WTC11 (cell line): ENCODE results near the gene SAPCD2. TPM values are rescaled to one million over a fixed set of nuclear protein-coding genes. Genes with fewer than 3 reads are reported as not detected.

Source experiments
- ATAC-seq: fragments of 200-7000 bp; cut with Tn5 transposase; 2 replicates; pipeline ENCODE4 v1.10.0; 2021; ENCODE audit warnings: mild to moderate bottlenecking, moderate library complexity
- CTCF ChIA-PET: fragments of 300-600 bp; sonication (Branson Sonifier 250); formaldehyde crosslinking; loops from one replicate; lab custom pipeline; 2021; ENCODE audit warnings: antibody characterized with exemption; lab: Charles Lee
- POLR2A ChIA-PET: fragments of 350-600 bp; sonication (Branson Sonifier 250); formaldehyde crosslinking; loops from one replicate; lab custom pipeline; 2021; ENCODE audit warnings: antibody characterized with exemption; lab: Charles Lee
- DNase-seq: peaks from one replicate; pipeline ENCODE4 v3.0.0; 2021; ENCODE audit warnings: low spot score
- H3K27ac Mint-ChIP-seq: 2 replicates; pipeline ENCODE4 v1.8.0; 2021; ENCODE audit warnings: mixed read lengths
- H3K27me3 Mint-ChIP-seq: 2 replicates; pipeline ENCODE4 v1.8.0; 2021; ENCODE audit warnings: low read depth, mild to moderate bottlenecking, moderate library complexity, mixed read lengths
- H3K36me3 Mint-ChIP-seq: 2 replicates; pipeline ENCODE4 v1.8.0; 2021; ENCODE audit warnings: mixed read lengths
- H3K4me1 Mint-ChIP-seq: 2 replicates; pipeline ENCODE4 v1.8.0; 2022; ENCODE audit warnings: mixed read lengths
- H3K4me3 Mint-ChIP-seq: 2 replicates; pipeline ENCODE4 v1.8.0; 2021; ENCODE audit warnings: mild to moderate bottlenecking, moderate library complexity, mixed read lengths
- H3K9me3 Mint-ChIP-seq: 2 replicates; pipeline ENCODE4 v1.8.0; 2021; ENCODE audit warnings: mixed read lengths
- ELF4 ChIP-seq: sonication (generic); formaldehyde crosslinking; IDR thresholded peaks from 2 replicates; pipeline ENCODE4 v1.8.1; 2022; ENCODE audit warnings: low read depth, mild to moderate bottlenecking, moderate library complexity, missing genetic modification reagents
- JAZF1 ChIP-seq: fragments of 250-450 bp; sonication (Bioruptor Pico); IDR thresholded peaks from 2 replicates; pipeline ENCODE4 v1.9.0; 2021; ENCODE audit warnings: moderate library complexity, mild to moderate bottlenecking, inconsistent platforms
- NR3C1 ChIP-seq: sonication (generic); formaldehyde crosslinking; conservative IDR thresholded peaks from 2 replicates; pipeline ENCODE4 v1.8.1; 2023; ENCODE audit warnings: low read depth, mild to moderate bottlenecking, missing genetic modification reagents
- RORB ChIP-seq: fragments of 250-450 bp; sonication (Bioruptor Pico); IDR thresholded peaks from 2 replicates; pipeline ENCODE4 v1.9.0; 2021; ENCODE audit warnings: mild to moderate bottlenecking
- TEAD4 ChIP-seq: sonication (generic); formaldehyde crosslinking; IDR thresholded peaks from 2 replicates; pipeline ENCODE4 v1.8.0; 2022; ENCODE audit warnings: mild to moderate bottlenecking, missing genetic modification reagents
- ZNF121 ChIP-seq: sonication (generic); formaldehyde crosslinking; IDR thresholded peaks from 2 replicates; pipeline ENCODE4 v1.8.0; 2023; ENCODE audit warnings: missing genetic modification reagents
- ZNF219 ChIP-seq: sonication (generic); formaldehyde crosslinking; IDR thresholded peaks from 2 replicates; pipeline ENCODE4 v1.8.0; 2023; ENCODE audit warnings: missing genetic modification reagents, mild to moderate bottlenecking, borderline replicate concordance
- ZNF232 ChIP-seq: sonication (generic); formaldehyde crosslinking; IDR thresholded peaks from 2 replicates; pipeline ENCODE4 v1.8.0; 2022; ENCODE audit warnings: mild to moderate bottlenecking, missing genetic modification reagents
- ZNF263 ChIP-seq: sonication (generic); formaldehyde crosslinking; IDR thresholded peaks from 2 replicates; pipeline ENCODE4 v1.8.1; 2022; ENCODE audit warnings: low read depth, mild to moderate bottlenecking, moderate library complexity, missing genetic modification reagents
- ZNF423 ChIP-seq: fragments of 250-450 bp; sonication (Bioruptor Pico); IDR thresholded peaks from 2 replicates; pipeline ENCODE4 v2.1.2; 2022; ENCODE audit warnings: mild to moderate bottlenecking, moderate library complexity
- total RNA-seq: library from RNA; stranded (reverse); gene quantifications from 3 replicates; pipeline ENCODE4 v1.2.3, GENCODE V29; 2021
- TF ChIP-seq, protein P1 (sequence below): sonication (generic); formaldehyde crosslinking; IDR thresholded peaks from 2 replicates; pipeline ENCODE4 v1.8.1; 2023; ENCODE audit warnings: mild to moderate bottlenecking, missing genetic modification reagents
- TF ChIP-seq, protein P2 (sequence below): fragments of 250-450 bp; sonication (Bioruptor Pico); IDR thresholded peaks from 2 replicates; pipeline ENCODE4 v1.8.0; 2021; ENCODE audit warnings: mild to moderate bottlenecking
- TF ChIP-seq, protein P3 (sequence below): sonication (generic); formaldehyde crosslinking; IDR thresholded peaks from 2 replicates; pipeline ENCODE4 v1.8.0; 2022; ENCODE audit warnings: mild to moderate bottlenecking, missing genetic modification reagents
- TF ChIP-seq, protein P4 (sequence below): sonication (generic); formaldehyde crosslinking; IDR thresholded peaks from 2 replicates; pipeline ENCODE4 v1.8.1; 2022; ENCODE audit warnings: low read depth, mild to moderate bottlenecking, moderate library complexity, missing genetic modification reagents, borderline replicate concordance
- TF ChIP-seq, protein P5 (sequence below): sonication (generic); formaldehyde crosslinking; conservative IDR thresholded peaks from 2 replicates; pipeline ENCODE4 v1.8.1; 2023; ENCODE audit warnings: mild to moderate bottlenecking, low read depth, missing genetic modification reagents, moderate library complexity
- TF ChIP-seq, protein P6 (sequence below): sonication (generic); formaldehyde crosslinking; IDR thresholded peaks from 2 replicates; pipeline ENCODE4 v1.8.1; 2022; ENCODE audit warnings: mild to moderate bottlenecking, missing genetic modification reagents, moderate library complexity, borderline replicate concordance
- TF ChIP-seq, protein P7 (sequence below): sonication (generic); formaldehyde crosslinking; IDR thresholded peaks from 2 replicates; pipeline ENCODE4 v1.8.0; 2023; ENCODE audit warnings: missing genetic modification reagents, mild to moderate bottlenecking, borderline replicate concordance

Gene SAPCD2
- total RNA-seq, 1 experiment from 2014 or later = 67.0 TPM

DNA sequence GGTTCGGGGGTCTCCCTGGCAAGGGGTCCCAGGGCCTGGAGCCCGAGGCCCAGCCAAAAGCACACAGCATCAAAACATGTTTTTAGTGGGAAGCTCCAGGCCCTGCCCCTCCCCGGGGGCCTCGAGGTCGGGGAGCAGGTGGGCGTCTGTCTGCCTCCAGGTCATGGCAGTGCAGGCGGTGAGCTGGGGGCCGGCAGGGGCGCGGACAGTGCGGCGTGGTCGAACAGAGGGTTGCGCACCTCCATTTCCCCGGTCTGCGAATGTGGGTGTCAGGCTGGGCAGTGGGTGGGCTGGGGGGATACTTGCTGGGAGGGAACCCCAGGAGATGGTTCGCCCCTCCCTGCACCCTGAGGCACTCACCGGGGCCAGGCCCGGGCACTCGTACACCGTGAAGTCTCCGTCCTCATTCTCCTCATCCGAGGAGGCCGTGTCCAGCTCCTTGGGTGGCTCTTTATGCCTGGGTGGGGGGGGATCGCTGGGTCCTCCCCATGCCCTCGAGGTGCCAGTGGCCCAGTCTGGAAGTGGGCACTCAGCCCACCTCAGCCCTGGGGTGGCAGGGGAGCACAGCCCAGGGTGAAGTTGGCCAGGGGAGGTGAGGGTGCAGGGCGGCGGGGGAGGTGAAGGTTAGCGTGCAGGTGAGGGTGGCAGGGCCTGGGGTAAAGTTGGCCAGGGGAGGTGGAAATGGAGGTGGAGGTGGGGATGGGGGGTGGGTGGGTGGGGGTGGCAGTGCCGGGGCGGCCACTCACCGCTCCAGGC is 30.6 kb downstream of the SAPCD2 start:
- POLR2A ChIA-PET = no interaction called here
- ATAC-seq (no peak), DNase-seq (no peak)
- Mint-ChIP-seq H3K4me3 (no peak overlapping the region), H3K4me1 (peaks cover 2% of the 10 kb centered on the region), H3K36me3 (peaks cover 5% of the 10 kb centered on the region; the same call in 1 of the 2 replicates), H3K9me3 (no peaks in the 10 kb centered on the region), H3K27ac (no peak overlapping the region), H3K27me3 (peaks cover 3% of the 10 kb centered on the region)
- CTCF ChIA-PET = interaction anchor here (1.5 to 4.6 kb wide), 2 partner anchors 11 to 24 kb away, joined by 4 to 23 read pairs; no protein-coding TSS in a partner anchor
- TF ChIP-seq, protein P1, sequence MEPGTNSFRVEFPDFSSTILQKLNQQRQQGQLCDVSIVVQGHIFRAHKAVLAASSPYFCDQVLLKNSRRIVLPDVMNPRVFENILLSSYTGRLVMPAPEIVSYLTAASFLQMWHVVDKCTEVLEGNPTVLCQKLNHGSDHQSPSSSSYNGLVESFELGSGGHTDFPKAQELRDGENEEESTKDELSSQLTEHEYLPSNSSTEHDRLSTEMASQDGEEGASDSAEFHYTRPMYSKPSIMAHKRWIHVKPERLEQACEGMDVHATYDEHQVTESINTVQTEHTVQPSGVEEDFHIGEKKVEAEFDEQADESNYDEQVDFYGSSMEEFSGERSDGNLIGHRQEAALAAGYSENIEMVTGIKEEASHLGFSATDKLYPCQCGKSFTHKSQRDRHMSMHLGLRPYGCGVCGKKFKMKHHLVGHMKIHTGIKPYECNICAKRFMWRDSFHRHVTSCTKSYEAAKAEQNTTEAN (CRISPR knock-in tag) = no peak
- TF ChIP-seq ZNF423 (CRISPR knock-in tag) = no peak
- TF ChIP-seq, protein P2, sequence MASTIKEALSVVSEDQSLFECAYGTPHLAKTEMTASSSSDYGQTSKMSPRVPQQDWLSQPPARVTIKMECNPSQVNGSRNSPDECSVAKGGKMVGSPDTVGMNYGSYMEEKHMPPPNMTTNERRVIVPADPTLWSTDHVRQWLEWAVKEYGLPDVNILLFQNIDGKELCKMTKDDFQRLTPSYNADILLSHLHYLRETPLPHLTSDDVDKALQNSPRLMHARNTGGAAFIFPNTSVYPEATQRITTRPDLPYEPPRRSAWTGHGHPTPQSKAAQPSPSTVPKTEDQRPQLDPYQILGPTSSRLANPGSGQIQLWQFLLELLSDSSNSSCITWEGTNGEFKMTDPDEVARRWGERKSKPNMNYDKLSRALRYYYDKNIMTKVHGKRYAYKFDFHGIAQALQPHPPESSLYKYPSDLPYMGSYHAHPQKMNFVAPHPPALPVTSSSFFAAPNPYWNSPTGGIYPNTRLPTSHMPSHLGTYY (CRISPR knock-in tag) = no peak
- TF ChIP-seq JAZF1 = no peak
- TF ChIP-seq, protein P3, sequence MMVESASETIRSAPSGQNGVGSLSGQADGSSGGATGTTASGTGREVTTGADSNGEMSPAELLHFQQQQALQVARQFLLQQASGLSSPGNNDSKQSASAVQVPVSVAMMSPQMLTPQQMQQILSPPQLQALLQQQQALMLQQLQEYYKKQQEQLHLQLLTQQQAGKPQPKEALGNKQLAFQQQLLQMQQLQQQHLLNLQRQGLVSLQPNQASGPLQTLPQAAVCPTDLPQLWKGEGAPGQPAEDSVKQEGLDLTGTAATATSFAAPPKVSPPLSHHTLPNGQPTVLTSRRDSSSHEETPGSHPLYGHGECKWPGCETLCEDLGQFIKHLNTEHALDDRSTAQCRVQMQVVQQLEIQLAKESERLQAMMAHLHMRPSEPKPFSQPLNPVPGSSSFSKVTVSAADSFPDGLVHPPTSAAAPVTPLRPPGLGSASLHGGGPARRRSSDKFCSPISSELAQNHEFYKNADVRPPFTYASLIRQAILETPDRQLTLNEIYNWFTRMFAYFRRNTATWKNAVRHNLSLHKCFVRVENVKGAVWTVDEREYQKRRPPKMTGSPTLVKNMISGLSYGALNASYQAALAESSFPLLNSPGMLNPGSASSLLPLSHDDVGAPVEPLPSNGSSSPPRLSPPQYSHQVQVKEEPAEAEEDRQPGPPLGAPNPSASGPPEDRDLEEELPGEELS (CRISPR knock-in tag) = no peak
- TF ChIP-seq, protein P4, sequence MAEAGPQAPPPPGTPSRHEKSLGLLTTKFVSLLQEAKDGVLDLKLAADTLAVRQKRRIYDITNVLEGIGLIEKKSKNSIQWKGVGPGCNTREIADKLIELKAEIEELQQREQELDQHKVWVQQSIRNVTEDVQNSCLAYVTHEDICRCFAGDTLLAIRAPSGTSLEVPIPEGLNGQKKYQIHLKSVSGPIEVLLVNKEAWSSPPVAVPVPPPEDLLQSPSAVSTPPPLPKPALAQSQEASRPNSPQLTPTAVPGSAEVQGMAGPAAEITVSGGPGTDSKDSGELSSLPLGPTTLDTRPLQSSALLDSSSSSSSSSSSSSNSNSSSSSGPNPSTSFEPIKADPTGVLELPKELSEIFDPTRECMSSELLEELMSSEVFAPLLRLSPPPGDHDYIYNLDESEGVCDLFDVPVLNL (CRISPR knock-in tag) = no peak
- TF ChIP-seq ZNF232 (CRISPR knock-in tag) = no peak
- TF ChIP-seq, protein P5, sequence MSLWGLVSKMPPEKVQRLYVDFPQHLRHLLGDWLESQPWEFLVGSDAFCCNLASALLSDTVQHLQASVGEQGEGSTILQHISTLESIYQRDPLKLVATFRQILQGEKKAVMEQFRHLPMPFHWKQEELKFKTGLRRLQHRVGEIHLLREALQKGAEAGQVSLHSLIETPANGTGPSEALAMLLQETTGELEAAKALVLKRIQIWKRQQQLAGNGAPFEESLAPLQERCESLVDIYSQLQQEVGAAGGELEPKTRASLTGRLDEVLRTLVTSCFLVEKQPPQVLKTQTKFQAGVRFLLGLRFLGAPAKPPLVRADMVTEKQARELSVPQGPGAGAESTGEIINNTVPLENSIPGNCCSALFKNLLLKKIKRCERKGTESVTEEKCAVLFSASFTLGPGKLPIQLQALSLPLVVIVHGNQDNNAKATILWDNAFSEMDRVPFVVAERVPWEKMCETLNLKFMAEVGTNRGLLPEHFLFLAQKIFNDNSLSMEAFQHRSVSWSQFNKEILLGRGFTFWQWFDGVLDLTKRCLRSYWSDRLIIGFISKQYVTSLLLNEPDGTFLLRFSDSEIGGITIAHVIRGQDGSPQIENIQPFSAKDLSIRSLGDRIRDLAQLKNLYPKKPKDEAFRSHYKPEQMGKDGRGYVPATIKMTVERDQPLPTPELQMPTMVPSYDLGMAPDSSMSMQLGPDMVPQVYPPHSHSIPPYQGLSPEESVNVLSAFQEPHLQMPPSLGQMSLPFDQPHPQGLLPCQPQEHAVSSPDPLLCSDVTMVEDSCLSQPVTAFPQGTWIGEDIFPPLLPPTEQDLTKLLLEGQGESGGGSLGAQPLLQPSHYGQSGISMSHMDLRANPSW (CRISPR knock-in tag) = no peak
- TF ChIP-seq, protein P6, sequence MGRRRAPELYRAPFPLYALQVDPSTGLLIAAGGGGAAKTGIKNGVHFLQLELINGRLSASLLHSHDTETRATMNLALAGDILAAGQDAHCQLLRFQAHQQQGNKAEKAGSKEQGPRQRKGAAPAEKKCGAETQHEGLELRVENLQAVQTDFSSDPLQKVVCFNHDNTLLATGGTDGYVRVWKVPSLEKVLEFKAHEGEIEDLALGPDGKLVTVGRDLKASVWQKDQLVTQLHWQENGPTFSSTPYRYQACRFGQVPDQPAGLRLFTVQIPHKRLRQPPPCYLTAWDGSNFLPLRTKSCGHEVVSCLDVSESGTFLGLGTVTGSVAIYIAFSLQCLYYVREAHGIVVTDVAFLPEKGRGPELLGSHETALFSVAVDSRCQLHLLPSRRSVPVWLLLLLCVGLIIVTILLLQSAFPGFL = no peak
- no peak for TF ChIP-seq TEAD4 (CRISPR knock-in tag)
- TF ChIP-seq ZNF219 = no peak
- no peak for TF ChIP-seq RORB (CRISPR knock-in tag)
- no peak for TF ChIP-seq ELF4
- TF ChIP-seq, protein P7, sequence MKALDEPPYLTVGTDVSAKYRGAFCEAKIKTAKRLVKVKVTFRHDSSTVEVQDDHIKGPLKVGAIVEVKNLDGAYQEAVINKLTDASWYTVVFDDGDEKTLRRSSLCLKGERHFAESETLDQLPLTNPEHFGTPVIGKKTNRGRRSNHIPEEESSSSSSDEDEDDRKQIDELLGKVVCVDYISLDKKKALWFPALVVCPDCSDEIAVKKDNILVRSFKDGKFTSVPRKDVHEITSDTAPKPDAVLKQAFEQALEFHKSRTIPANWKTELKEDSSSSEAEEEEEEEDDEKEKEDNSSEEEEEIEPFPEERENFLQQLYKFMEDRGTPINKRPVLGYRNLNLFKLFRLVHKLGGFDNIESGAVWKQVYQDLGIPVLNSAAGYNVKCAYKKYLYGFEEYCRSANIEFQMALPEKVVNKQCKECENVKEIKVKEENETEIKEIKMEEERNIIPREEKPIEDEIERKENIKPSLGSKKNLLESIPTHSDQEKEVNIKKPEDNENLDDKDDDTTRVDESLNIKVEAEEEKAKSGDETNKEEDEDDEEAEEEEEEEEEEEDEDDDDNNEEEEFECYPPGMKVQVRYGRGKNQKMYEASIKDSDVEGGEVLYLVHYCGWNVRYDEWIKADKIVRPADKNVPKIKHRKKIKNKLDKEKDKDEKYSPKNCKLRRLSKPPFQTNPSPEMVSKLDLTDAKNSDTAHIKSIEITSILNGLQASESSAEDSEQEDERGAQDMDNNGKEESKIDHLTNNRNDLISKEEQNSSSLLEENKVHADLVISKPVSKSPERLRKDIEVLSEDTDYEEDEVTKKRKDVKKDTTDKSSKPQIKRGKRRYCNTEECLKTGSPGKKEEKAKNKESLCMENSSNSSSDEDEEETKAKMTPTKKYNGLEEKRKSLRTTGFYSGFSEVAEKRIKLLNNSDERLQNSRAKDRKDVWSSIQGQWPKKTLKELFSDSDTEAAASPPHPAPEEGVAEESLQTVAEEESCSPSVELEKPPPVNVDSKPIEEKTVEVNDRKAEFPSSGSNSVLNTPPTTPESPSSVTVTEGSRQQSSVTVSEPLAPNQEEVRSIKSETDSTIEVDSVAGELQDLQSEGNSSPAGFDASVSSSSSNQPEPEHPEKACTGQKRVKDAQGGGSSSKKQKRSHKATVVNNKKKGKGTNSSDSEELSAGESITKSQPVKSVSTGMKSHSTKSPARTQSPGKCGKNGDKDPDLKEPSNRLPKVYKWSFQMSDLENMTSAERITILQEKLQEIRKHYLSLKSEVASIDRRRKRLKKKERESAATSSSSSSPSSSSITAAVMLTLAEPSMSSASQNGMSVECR (CRISPR knock-in tag) = no peak
- no peak for TF ChIP-seq ZNF121 (CRISPR knock-in tag)
- no peak for TF ChIP-seq ZNF263 (CRISPR knock-in tag)
- no peak for TF ChIP-seq NR3C1 (CRISPR knock-in tag)
